ENCODE results near the gene TRPM4.

TRPM4 gene

DNA sequence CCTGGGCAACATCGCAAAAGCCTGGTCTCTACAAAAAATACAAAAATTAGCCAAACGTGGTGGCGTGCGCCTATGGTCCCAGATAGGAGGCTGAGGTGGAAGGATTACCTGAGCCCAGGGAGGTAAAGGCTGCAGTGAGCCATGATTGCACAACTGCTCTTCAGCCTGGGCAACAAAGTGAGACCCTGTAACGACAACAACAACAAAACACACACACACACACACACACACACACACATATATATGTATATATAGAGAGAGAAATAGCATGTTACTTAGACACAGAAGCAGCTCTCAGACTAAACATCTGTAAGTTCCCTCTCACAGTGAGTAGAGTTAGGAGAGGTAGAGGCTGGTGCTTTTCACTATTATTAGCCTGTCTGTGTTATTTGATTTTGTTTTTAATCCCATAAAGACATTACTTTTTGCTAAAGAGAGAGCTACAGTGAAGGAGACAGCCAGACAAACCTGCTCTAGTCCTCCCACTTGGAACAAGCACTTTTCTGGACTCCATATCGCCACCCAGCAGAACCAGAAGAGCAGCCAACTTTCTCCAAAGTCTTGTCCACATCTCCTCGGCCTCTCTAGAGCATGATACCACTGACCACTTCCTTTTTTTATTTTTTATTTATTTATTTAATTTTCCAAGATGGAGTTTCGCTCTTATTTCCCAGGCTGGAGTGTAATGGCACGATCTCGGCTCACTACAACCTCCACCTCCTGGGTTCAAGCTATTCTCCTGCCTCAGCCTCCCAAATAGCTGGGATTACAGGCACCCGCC lies 46.2 kb upstream of the TRPM4 start:
- Histone ChIP-seq H3K4me2 (ENCODE audit: low read length) (no peak overlapping the region), H3K27me3 (ENCODE audit: control insufficient read depth, insufficient read depth, low read length) (no peaks in the 10 kb centered on the region), H3K4me1 (peaks cover 4% of the 10 kb centered on the region), H3K4me3 (ENCODE audit: low read depth, low read length) (no peak overlapping the region), H3K9me3 (ENCODE audit: control insufficient read depth, low read length) (no peaks in the 10 kb centered on the region), H3K27ac (no peak overlapping the region), H3K36me3 (ENCODE audit: control insufficient read depth, insufficient read depth, low read length) (no peaks in the 10 kb centered on the region), H2AFZ (no peak overlapping the region), H3K79me2 (no peaks in the 10 kb centered on the region), H3K9ac (no peak overlapping the region)
- TF ChIP-seq, protein P1, sequence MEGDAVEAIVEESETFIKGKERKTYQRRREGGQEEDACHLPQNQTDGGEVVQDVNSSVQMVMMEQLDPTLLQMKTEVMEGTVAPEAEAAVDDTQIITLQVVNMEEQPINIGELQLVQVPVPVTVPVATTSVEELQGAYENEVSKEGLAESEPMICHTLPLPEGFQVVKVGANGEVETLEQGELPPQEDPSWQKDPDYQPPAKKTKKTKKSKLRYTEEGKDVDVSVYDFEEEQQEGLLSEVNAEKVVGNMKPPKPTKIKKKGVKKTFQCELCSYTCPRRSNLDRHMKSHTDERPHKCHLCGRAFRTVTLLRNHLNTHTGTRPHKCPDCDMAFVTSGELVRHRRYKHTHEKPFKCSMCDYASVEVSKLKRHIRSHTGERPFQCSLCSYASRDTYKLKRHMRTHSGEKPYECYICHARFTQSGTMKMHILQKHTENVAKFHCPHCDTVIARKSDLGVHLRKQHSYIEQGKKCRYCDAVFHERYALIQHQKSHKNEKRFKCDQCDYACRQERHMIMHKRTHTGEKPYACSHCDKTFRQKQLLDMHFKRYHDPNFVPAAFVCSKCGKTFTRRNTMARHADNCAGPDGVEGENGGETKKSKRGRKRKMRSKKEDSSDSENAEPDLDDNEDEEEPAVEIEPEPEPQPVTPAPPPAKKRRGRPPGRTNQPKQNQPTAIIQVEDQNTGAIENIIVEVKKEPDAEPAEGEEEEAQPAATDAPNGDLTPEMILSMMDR (IDR thresholded peaks at IDR 0.05) = no peak

DNA sequence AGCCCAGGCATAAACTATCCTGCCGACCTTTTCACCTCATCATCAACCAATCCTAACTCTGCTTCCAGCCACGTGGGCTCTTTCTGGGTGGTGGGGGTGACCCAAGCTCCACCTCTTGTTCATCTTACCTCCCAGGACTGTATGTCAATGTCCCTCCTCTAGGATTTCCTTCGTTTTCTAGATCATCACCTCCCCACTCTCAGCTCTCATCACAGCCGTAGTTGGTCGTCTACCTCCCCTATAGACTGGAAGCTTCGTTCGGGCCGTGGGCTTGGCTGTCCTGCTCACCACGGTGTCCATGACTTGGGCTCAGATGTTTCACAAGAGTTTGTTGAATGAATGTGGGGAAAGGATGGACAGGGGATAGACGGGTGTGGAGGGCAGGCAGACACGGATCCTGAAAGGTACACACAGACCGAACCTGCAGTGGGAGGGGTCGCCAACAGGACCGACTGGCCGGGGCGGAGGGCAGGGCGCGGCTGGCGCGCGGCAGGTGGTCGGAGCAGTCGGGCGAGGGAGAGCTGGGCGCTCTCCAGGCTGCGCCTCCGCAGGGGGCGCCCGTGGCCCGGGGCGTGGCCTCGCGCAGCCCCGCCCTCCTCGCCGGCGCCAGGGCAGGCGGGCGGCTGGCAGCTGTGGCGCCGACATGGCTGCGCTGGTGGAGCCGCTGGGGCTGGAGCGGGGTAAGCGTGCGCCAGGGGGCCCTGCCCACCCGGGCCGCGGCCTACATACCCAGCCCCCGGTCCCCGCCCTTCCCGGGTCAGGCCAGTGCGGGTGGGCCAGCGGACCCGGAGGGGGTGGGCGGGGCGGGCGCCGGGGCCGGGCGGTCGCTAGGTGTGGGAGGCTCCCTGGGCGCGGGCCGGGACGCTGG lies 43.6 kb upstream of the TRPM4 start, which contains the start of gene LIN7B:
LIN7B (plus strand) TSS at position 609 of the 868 bp plus-strand sequence; CDS start at position 644, 35 bp downstream.
- H3K4me2 ChIP-seq (ENCODE audit: low read length) = peak within 1 kb of the TSS; percentile 85
- H3K36me3 ChIP-seq (ENCODE audit: control insufficient read depth, insufficient read depth, low read length) = no peaks in the 10 kb centered on the region
- H3K79me2 ChIP-seq = no peaks in the 10 kb centered on the region
- no peaks in the 10 kb centered on the region for H3K27me3 ChIP-seq (ENCODE audit: control insufficient read depth, insufficient read depth, low read length)
- TF ChIP-seq, protein P1 (IDR thresholded peaks at IDR 0.05) = peak; percentile 36
- peak within 1 kb of the TSS; percentile 75 for H3K4me3 ChIP-seq (ENCODE audit: low read depth, low read length)
- H3K27ac ChIP-seq = peak within 1 kb of the TSS; percentile 81
- peaks cover 13% of the 10 kb centered on the region for H3K4me1 ChIP-seq
- no peak within 1 kb of the TSS for H3K9ac ChIP-seq
- H2AFZ ChIP-seq = peak within 1 kb of the TSS; percentile 94
- H3K9me3 ChIP-seq (ENCODE audit: control insufficient read depth, low read length) = no peaks in the 10 kb centered on the region

DNA sequence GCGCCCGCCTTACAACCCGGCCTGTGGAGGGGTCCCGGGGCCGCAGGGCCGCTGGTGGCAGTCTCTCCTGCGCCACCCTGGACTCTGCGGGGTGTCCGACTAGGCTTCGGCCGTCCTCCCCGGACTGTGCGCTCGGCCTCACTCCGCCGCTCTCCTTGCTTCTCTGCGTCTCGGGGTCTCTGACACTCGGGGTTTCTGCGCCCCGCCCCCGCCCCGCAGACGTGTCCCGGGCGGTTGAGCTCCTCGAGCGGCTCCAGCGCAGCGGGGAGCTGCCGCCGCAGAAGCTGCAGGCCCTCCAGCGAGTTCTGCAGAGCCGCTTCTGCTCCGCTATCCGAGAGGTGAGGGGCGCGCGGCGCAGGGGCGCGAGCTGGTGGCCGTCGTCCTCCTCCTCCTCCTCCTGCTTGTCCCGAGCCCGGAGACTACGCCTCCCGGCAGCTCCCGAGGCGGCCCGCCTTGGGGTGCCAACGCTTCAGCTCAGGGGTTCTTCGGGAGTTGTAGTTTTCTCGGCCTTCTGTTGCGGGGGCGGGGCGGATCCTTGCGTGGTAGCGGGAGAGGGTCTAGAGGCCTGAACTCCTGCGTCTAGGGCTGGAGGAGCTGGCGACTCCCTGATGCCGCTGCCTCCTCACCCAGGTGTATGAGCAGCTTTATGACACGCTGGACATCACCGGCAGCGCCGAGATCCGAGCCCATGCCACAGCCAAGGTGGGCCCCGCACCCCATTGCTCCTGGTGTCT lies 42.8 kb upstream of the TRPM4 start:
- TF ChIP-seq, protein P1 (IDR thresholded peaks at IDR 0.05) = no peak
- Histone ChIP-seq H3K36me3 (ENCODE audit: control insufficient read depth, insufficient read depth, low read length) (no peaks in the 10 kb centered on the region), H3K9me3 (ENCODE audit: control insufficient read depth, low read length) (no peaks in the 10 kb centered on the region), H3K4me2 (ENCODE audit: low read length) (peak overlapping the region; percentile 83), H2AFZ (peak overlapping the region; percentile 94), H3K4me1 (peaks cover 13% of the 10 kb centered on the region), H3K27me3 (ENCODE audit: control insufficient read depth, insufficient read depth, low read length) (no peaks in the 10 kb centered on the region), H3K4me3 (ENCODE audit: low read depth, low read length) (peak overlapping the region; percentile 75), H3K9ac (no peak overlapping the region), H3K27ac (peak overlapping the region; percentile 81), H3K79me2 (no peaks in the 10 kb centered on the region)

DNA sequence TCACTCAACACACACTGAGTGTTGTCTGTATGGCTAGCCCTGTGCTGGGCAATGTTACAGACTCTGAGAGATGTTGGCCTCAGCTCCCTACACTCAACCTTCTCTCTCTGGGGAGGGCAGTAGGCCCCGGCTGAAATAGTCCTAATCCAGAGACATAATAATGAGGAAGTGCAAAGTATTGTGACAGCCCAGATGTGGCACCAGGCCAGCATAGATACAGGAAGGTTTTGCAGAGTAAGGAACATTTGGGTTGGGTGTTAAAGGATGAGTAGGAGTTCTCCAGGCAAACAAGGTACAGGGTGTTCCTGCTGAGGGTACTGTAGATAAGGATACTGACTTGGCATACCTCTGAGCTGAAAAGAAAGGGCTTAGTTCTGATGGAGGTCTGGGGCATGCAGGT lies 41.0 kb upstream of the TRPM4 start:
- no peak overlapping the region for H3K4me2 ChIP-seq (ENCODE audit: low read length)
- H3K36me3 ChIP-seq (ENCODE audit: control insufficient read depth, insufficient read depth, low read length) = no peaks in the 10 kb centered on the region
- TF ChIP-seq, protein P1 (IDR thresholded peaks at IDR 0.05) = no peak
- no peaks in the 10 kb centered on the region for H3K27me3 ChIP-seq (ENCODE audit: control insufficient read depth, insufficient read depth, low read length)
- H3K27ac ChIP-seq = no peak overlapping the region
- H3K4me3 ChIP-seq (ENCODE audit: low read depth, low read length) = no peak overlapping the region
- H3K79me2 ChIP-seq = no peaks in the 10 kb centered on the region
- H2AFZ ChIP-seq = no peak overlapping the region
- H3K4me1 ChIP-seq = peaks cover 21% of the 10 kb centered on the region
- H3K9ac ChIP-seq = no peak overlapping the region
- no peaks in the 10 kb centered on the region for H3K9me3 ChIP-seq (ENCODE audit: control insufficient read depth, low read length)
